Measurements from ENCODE around the gene ATP4B.
"Not testable (repeated sequence)": the region's sequence is repeated elsewhere in the genome, so short reads cannot be mapped to it uniquely, and the experiment has no call there.

The ATP4B gene

DNA sequence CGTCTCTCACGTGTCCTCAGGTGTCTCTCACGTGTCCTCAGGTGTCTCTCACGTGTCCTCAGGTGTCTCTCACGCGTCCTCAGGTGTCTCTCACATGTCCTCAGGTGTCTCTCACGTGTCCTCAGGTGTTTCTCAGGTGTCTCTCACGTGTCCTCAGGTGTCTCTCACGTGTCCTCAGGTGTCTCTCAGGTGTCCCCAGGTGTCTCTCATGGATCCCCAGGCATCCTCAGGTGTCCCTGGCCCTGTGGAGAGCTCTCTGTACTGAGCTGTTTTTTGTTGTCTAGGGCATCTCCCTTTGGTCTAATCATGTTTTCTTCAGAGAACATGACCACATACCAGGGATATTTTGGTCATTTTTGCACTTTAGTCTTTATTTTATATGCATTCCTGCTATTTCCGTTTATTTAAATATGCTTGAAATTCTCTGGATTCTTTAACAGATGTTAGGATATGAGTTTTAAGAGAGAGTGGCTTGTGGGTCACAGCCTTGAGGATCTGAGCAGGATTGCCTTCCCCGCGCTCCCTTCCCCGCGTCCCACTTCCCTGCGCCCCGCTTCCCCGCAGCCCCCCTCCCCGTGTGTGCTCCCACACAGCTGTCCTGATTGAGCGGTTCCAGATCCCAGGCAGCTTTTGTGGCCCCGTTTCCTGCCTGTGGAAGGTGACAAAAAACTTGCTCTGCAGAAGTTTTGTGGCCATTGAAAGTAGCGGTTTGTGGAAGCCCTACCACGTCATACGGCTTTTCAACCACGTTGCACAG lies 31.9 kb downstream of the ATP4B start:
- H3K4me2 ChIP-seq (ENCODE audit: low read length), result no peak overlapping the region
- TF ChIP-seq EZH2 (IDR thresholded peaks at IDR 0.05; ENCODE audit: borderline replicate concordance, low read length), result no peak
- TF ChIP-seq, protein P1, sequence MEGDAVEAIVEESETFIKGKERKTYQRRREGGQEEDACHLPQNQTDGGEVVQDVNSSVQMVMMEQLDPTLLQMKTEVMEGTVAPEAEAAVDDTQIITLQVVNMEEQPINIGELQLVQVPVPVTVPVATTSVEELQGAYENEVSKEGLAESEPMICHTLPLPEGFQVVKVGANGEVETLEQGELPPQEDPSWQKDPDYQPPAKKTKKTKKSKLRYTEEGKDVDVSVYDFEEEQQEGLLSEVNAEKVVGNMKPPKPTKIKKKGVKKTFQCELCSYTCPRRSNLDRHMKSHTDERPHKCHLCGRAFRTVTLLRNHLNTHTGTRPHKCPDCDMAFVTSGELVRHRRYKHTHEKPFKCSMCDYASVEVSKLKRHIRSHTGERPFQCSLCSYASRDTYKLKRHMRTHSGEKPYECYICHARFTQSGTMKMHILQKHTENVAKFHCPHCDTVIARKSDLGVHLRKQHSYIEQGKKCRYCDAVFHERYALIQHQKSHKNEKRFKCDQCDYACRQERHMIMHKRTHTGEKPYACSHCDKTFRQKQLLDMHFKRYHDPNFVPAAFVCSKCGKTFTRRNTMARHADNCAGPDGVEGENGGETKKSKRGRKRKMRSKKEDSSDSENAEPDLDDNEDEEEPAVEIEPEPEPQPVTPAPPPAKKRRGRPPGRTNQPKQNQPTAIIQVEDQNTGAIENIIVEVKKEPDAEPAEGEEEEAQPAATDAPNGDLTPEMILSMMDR (IDR thresholded peaks at IDR 0.05; ENCODE audit: low read length), result no peak
- no peak overlapping the region for H3K27ac ChIP-seq (ENCODE audit: low read depth, low read length, poor library complexity, severe bottlenecking)

DNA sequence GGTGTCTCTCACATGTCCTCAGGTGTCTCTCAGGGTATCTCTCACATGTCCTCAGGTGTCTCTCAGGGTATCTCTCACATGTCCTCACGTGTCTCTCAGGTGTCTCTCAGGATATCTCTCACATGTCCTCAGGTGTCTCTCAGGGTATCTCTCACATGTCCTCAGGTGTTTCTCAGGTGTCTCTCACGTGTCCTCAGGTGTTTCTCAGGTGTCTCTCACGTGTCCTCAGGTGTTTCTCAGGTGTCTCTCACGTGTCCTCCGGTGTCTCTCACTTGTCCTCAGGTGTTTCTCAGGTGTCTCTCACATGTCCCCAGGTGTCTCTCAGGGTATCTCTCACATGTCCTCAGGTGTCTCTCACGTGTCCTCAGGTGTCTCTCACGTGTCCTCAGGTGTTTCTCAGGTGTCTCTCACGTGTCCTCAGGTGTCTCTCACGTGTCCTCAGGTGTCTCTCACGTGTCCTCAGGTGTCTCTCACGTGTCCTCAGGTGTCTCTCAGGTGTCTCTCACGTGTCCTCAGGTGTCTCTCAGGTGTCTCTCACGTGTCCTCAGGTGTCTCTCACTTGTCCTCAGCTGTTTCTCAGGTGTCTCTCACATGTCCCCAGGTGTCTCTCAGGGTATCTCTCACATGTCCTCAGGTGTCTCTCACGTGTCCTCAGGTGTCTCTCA lies 33.2 kb downstream of the ATP4B start:
- not testable (repeated sequence) for H2AFZ ChIP-seq (ENCODE audit: low read length); H4K20me1 ChIP-seq (ENCODE audit: insufficient read depth, low read length); H3K4me3 ChIP-seq (ENCODE audit: low read depth, low read length, poor library complexity, severe bottlenecking); H3K27me3 ChIP-seq (ENCODE audit: insufficient read depth, low read length); H3K4me1 ChIP-seq (ENCODE audit: insufficient read depth, low read length, severe bottlenecking); H3F3A ChIP-seq (ENCODE audit: insufficient read depth, low read length); H3K9ac ChIP-seq (ENCODE audit: low read length); H3K4me2 ChIP-seq (ENCODE audit: low read length); H3K9me3 ChIP-seq (ENCODE audit: low read length); H3K9me2 ChIP-seq (ENCODE audit: low read depth, low read length); H3K27ac ChIP-seq (ENCODE audit: low read depth, low read length, poor library complexity, severe bottlenecking)
- Histone ChIP-seq H3K79me2 (ENCODE audit: insufficient read depth, low read length) (peaks cover 18% of the 10 kb centered on the region; the same call in 1 of the 2 replicates), H3K36me3 (ENCODE audit: insufficient read depth, low read length) (peaks cover 99% of the 10 kb centered on the region)

More for the DNA sequence above, 31.9 kb downstream of the ATP4B start:
- Histone ChIP-seq H3K4me3 (ENCODE audit: low read depth, low read length, poor library complexity, severe bottlenecking) (no peak overlapping the region), H3K27me3 (ENCODE audit: insufficient read depth, low read length) (no peaks in the 10 kb centered on the region), H3K9me2 (ENCODE audit: low read depth, low read length) (no peaks in the 10 kb centered on the region), H4K20me1 (ENCODE audit: insufficient read depth, low read length) (no peaks in the 10 kb centered on the region), H3K4me1 (ENCODE audit: insufficient read depth, low read length, severe bottlenecking) (no peaks in the 10 kb centered on the region), H2AFZ (ENCODE audit: low read length) (no peak overlapping the region), H3F3A (ENCODE audit: insufficient read depth, low read length) (no peaks in the 10 kb centered on the region), H3K36me3 (ENCODE audit: insufficient read depth, low read length) (peaks cover 98% of the 10 kb centered on the region), H3K79me2 (ENCODE audit: insufficient read depth, low read length) (peaks cover 12% of the 10 kb centered on the region; the same call in 1 of the 2 replicates), H3K9me3 (ENCODE audit: low read length) (no peaks in the 10 kb centered on the region), H3K9ac (ENCODE audit: low read length) (no peak overlapping the region)

DNA sequence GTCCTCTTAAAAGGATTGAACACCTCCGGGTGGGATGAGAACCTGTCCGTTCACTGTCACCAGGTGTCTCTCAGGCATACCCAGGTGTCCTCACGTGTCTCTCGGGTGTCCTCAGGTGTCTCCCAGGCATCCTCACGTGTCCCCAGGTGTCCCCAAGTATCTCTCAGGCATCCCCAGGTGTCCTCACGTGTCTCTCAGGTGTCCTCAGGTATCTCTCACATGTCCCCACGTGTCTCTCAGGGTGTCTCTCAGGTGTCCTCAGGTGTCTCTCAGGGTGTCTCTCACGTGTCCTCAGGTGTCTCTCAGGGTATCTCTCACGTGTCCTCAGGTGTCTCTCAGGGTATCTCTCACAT lies 33.8 kb downstream of the ATP4B start:
- no peak overlapping the region for H3K4me3 ChIP-seq (ENCODE audit: low read depth, low read length, poor library complexity, severe bottlenecking)
- H3K36me3 ChIP-seq (ENCODE audit: insufficient read depth, low read length), result peaks cover 98% of the 10 kb centered on the region
- H3K27ac ChIP-seq (ENCODE audit: low read depth, low read length, poor library complexity, severe bottlenecking), result no peak overlapping the region
- H3K9ac ChIP-seq (ENCODE audit: low read length), result no peak overlapping the region
- H3F3A ChIP-seq (ENCODE audit: insufficient read depth, low read length), result no peaks in the 10 kb centered on the region
- no peak for TF ChIP-seq EZH2 (IDR thresholded peaks at IDR 0.05; ENCODE audit: borderline replicate concordance, low read length)
- TF ChIP-seq, protein P1 (IDR thresholded peaks at IDR 0.05; ENCODE audit: low read length), result no peak
- H3K79me2 ChIP-seq (ENCODE audit: insufficient read depth, low read length), result peaks cover 18% of the 10 kb centered on the region; the same call in 1 of the 2 replicates
- H4K20me1 ChIP-seq (ENCODE audit: insufficient read depth, low read length), result no peaks in the 10 kb centered on the region
- H3K27me3 ChIP-seq (ENCODE audit: insufficient read depth, low read length), result no peaks in the 10 kb centered on the region
- no peaks in the 10 kb centered on the region for H3K9me2 ChIP-seq (ENCODE audit: low read depth, low read length)
- H3K9me3 ChIP-seq (ENCODE audit: low read length), result no peaks in the 10 kb centered on the region
- H3K4me1 ChIP-seq (ENCODE audit: insufficient read depth, low read length, severe bottlenecking), result no peaks in the 10 kb centered on the region
- H3K4me2 ChIP-seq (ENCODE audit: low read length), result no peak overlapping the region
- H2AFZ ChIP-seq (ENCODE audit: low read length), result no peak overlapping the region
